ENCODE data around the gene MYO10. TPM values are rescaled to one million over a fixed set of nuclear protein-coding genes. Genes with fewer than 3 reads are reported as not detected.
"Not testable (repeated sequence)": the region's sequence is repeated elsewhere in the genome, so short reads cannot be mapped to it uniquely, and the experiment has no call there.

Gene MYO10
- total and polyA plus RNA-seq, 4 donors = 27.9 to 77.7 (median 41.8) TPM

GRCh38 chr5:16656561-16657191 is 279.4 kb downstream of the MYO10 start:
- WGBS (ENCODE audit: insufficient coverage) = 61% methylated on average over 2 of the region's 2 CpGs
- H3K4me3 ChIP-seq (ENCODE audit: low read depth, low read length) = no peak overlapping the region
- H3K9me3 ChIP-seq (ENCODE audit: control insufficient read depth, insufficient read depth, low read length) = no peaks in the 10 kb centered on the region
- H3K36me3 ChIP-seq (ENCODE audit: control insufficient read depth, insufficient read depth, low read length) = no peaks in the 10 kb centered on the region
- no peaks in the 10 kb centered on the region for H3K4me1 ChIP-seq (ENCODE audit: control insufficient read depth, insufficient read depth, low read length)
- H3K27ac ChIP-seq (ENCODE audit: low read depth, low read length) = no peak overlapping the region
- no peaks in the 10 kb centered on the region for H3K27me3 ChIP-seq (ENCODE audit: control insufficient read depth, insufficient read depth, low read length)
- DNase-seq (ENCODE audit: low read depth in 4 of 6, low spot score in 6 of 6) = no peak

DNA sequence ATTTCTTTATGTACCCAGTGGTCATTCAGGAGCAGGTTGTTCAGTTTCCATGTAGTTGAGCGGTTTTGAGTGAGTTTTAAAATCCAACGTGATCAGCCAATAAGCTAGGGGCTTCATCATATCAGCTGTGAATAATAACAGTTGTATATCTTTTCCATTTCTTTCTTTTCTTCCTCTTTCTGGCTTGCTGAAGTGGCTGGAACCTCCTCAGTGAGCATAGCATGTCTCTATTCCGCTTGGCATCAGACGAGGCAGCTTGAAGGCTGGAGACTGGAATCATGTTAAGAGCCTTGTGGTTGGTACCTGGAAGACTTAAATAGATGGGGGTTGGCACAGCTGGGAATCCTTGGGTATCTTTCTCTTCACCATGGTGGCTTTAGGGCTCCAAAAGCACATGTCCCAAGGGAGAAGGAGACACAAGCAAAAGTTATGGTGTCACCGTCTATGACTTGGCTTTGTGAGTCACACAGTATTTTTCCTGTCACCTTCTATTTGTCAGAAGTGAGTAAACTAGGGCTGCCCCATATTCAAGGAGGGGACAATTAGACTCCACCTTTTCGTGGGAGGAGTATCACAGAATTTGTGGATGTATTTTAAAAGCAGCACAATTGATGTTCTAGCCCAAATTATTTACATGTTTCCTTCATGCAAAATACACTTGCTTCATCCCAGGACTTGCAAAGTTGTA is 281.3 kb downstream of the MYO10 start:
- WGBS (ENCODE audit: insufficient coverage) = 79% methylated on average over 2 of the region's 6 CpGs
- no peak for DNase-seq (ENCODE audit: low read depth in 4 of 6, low spot score in 6 of 6)
- Histone ChIP-seq H3K27me3 (ENCODE audit: control insufficient read depth, insufficient read depth, low read length) (no peaks in the 10 kb centered on the region), H3K9me3 (ENCODE audit: control insufficient read depth, insufficient read depth, low read length) (no peaks in the 10 kb centered on the region), H3K36me3 (ENCODE audit: control insufficient read depth, insufficient read depth, low read length) (no peaks in the 10 kb centered on the region), H3K4me1 (ENCODE audit: control insufficient read depth, insufficient read depth, low read length) (no peaks in the 10 kb centered on the region), H3K27ac (ENCODE audit: low read depth, low read length) (no peak overlapping the region), H3K4me3 (ENCODE audit: low read depth, low read length) (no peak overlapping the region)

DNA sequence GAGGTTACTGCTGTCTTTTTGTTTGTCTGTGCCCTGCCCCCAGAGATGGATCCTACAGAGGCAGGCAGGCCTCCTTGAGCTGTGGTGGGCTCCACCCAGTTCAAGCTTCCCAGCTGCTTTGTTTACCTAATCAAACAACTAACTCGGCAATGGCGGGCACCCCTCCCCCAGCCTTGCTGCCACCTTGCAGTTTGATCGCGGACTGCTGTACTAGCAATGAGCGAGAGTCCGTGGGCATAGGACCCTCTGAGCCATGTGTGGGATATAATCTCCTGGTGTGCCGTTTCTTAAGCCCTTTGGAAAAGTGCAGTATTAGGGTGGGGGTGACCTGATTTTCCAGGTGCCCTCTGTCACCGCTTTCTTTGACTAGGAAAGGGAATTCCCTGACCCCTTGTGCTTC is 287.3 kb downstream of the MYO10 start:
- H3K4me3 ChIP-seq (ENCODE audit: low read depth, low read length); H3K27ac ChIP-seq (ENCODE audit: low read depth, low read length); H3K4me1 ChIP-seq (ENCODE audit: control insufficient read depth, insufficient read depth, low read length); H3K36me3 ChIP-seq (ENCODE audit: control insufficient read depth, insufficient read depth, low read length); H3K9me3 ChIP-seq (ENCODE audit: control insufficient read depth, insufficient read depth, low read length); DNase-seq (ENCODE audit: low read depth in 4 of 6, low spot score in 6 of 6); H3K27me3 ChIP-seq (ENCODE audit: control insufficient read depth, insufficient read depth, low read length): not testable (repeated sequence)
- 92% methylated on average over 6 of the region's 8 CpGs for WGBS (ENCODE audit: insufficient coverage)

GRCh38 chr5:16644301-16644889 is 291.7 kb downstream of the MYO10 start:
- no peaks in the 10 kb centered on the region for H3K9me3 ChIP-seq (ENCODE audit: control insufficient read depth, insufficient read depth, low read length)
- no peaks in the 10 kb centered on the region for H3K36me3 ChIP-seq (ENCODE audit: control insufficient read depth, insufficient read depth, low read length)
- no peak overlapping the region for H3K4me3 ChIP-seq (ENCODE audit: low read depth, low read length)
- 93% methylated on average over 8 of the region's 11 CpGs for WGBS (ENCODE audit: insufficient coverage)
- no peak overlapping the region for H3K27ac ChIP-seq (ENCODE audit: low read depth, low read length)
- no peak for DNase-seq (ENCODE audit: low read depth in 4 of 6, low spot score in 6 of 6)
- H3K27me3 ChIP-seq (ENCODE audit: control insufficient read depth, insufficient read depth, low read length) = no peaks in the 10 kb centered on the region
- no peaks in the 10 kb centered on the region for H3K4me1 ChIP-seq (ENCODE audit: control insufficient read depth, insufficient read depth, low read length)

DNA sequence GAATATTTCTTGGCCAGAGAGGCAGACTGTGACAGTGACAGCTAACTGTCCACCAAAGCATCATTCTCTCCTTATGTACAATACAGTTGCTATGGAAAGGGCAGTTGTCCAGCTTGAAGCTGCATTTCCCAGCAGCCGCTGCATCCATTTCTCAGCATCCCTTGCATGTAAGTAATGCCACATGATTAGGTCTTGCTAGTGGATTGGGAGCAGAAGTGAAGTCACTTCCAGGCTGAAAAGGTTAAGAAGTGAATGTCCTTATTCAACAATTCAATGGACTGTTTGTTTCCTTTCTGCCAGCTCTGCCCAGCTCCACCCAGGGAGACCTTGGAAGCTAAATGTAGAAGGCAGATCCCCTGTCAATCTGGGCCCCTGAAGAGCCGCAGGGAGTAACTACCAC is 293.2 kb downstream of the MYO10 start:
- H3K9me3 ChIP-seq (ENCODE audit: control insufficient read depth, insufficient read depth, low read length) = no peaks in the 10 kb centered on the region
- no peak overlapping the region for H3K4me3 ChIP-seq (ENCODE audit: low read depth, low read length)
- H3K4me1 ChIP-seq (ENCODE audit: control insufficient read depth, insufficient read depth, low read length) = no peaks in the 10 kb centered on the region
- DNase-seq (ENCODE audit: low read depth in 4 of 6, low spot score in 6 of 6) = peak in 1 of 6 donors; percentile 38
- whole genome bisulfite sequencing (ENCODE audit: insufficient coverage) = no CpG with 5 or more reads among the region's 2 CpGs
- no peaks in the 10 kb centered on the region for H3K36me3 ChIP-seq (ENCODE audit: control insufficient read depth, insufficient read depth, low read length)
- no peaks in the 10 kb centered on the region for H3K27me3 ChIP-seq (ENCODE audit: control insufficient read depth, insufficient read depth, low read length)
- no peak overlapping the region for H3K27ac ChIP-seq (ENCODE audit: low read depth, low read length)

- H3K4me3 ChIP-seq (ENCODE audit: low read depth, low read length) = no peak overlapping the region
- DNase-seq (ENCODE audit: low read depth in 4 of 6, low spot score in 6 of 6) = no peak
- H3K36me3 ChIP-seq (ENCODE audit: control insufficient read depth, insufficient read depth, low read length) = no peaks in the 10 kb centered on the region
- H3K9me3 ChIP-seq (ENCODE audit: control insufficient read depth, insufficient read depth, low read length) = no peaks in the 10 kb centered on the region
- 96% methylated on average over 4 of the region's 4 CpGs for WGBS (ENCODE audit: insufficient coverage)
- H3K4me1 ChIP-seq (ENCODE audit: control insufficient read depth, insufficient read depth, low read length) = no peaks in the 10 kb centered on the region
- no peaks in the 10 kb centered on the region for H3K27me3 ChIP-seq (ENCODE audit: control insufficient read depth, insufficient read depth, low read length)
- H3K27ac ChIP-seq (ENCODE audit: low read depth, low read length) = no peak overlapping the region
Observed at GRCh38 chr5:16639206-16639605, 296.9 kb downstream of the MYO10 start.

DNA sequence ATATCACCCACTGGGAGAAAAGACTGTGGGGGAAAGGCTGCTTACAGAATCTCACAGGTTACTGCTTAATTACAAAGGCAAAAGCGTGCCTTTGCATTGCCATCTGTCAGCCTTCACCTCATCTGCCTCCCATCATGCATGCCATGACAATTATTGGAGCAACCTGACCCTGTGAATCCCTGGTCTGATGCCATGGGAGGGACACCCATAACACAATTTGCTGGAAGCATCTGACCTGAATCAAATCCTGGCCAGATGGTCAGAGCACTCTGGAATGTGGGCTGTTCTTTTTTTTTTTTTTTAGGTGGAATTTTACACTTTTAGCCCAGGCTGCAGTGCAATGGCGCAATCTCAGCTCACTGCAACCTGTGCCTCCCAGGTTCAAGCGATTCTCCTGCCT is 307.7 kb downstream of the MYO10 start:
- 33% methylated on average over 1 of the region's 3 CpGs for WGBS (ENCODE audit: insufficient coverage)
- H3K4me1 ChIP-seq (ENCODE audit: control insufficient read depth, insufficient read depth, low read length) = no peaks in the 10 kb centered on the region
- no peak overlapping the region for H3K4me3 ChIP-seq (ENCODE audit: low read depth, low read length)
- H3K27ac ChIP-seq (ENCODE audit: low read depth, low read length) = no peak overlapping the region
- no peak for DNase-seq (ENCODE audit: low read depth in 4 of 6, low spot score in 6 of 6)
- no peaks in the 10 kb centered on the region for H3K27me3 ChIP-seq (ENCODE audit: control insufficient read depth, insufficient read depth, low read length)
- H3K9me3 ChIP-seq (ENCODE audit: control insufficient read depth, insufficient read depth, low read length) = no peaks in the 10 kb centered on the region
- H3K36me3 ChIP-seq (ENCODE audit: control insufficient read depth, insufficient read depth, low read length) = no peaks in the 10 kb centered on the region

DNA sequence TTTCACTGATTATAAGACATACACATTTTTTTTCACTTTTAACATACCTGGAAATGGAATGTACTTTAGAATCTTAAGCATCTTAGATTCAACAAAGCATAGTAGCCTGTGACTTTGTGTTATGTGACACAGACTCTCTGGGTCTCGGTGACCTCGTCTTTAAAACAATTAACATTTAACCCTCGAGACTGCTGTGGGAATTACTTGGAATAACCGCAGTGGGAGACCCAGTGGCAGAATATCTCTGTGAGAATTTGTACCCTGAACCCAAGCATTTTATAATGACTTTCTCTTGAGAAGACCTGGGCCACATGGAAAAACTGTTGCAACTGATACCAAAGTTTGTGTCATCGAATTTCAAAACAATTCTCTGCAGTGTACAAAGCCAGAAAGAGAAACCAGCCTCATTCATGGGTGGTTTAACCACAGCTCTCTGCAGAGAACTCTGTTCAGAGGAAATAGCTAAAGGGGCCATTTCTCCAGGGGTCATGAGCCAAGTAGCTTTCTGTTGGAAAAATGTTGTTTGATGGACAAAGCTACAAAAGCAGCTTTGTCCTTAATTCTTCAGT is 309.3 kb downstream of the MYO10 start:
- no peaks in the 10 kb centered on the region for H3K27me3 ChIP-seq (ENCODE audit: control insufficient read depth, insufficient read depth, low read length)
- DNase-seq (ENCODE audit: low read depth in 4 of 6, low spot score in 6 of 6) = no peak
- H3K4me3 ChIP-seq (ENCODE audit: low read depth, low read length) = no peak overlapping the region
- WGBS (ENCODE audit: insufficient coverage) = 75% methylated on average over 1 of the region's 5 CpGs
- no peaks in the 10 kb centered on the region for H3K4me1 ChIP-seq (ENCODE audit: control insufficient read depth, insufficient read depth, low read length)
- H3K36me3 ChIP-seq (ENCODE audit: control insufficient read depth, insufficient read depth, low read length) = no peaks in the 10 kb centered on the region
- H3K27ac ChIP-seq (ENCODE audit: low read depth, low read length) = no peak overlapping the region
- H3K9me3 ChIP-seq (ENCODE audit: control insufficient read depth, insufficient read depth, low read length) = no peaks in the 10 kb centered on the region

DNA sequence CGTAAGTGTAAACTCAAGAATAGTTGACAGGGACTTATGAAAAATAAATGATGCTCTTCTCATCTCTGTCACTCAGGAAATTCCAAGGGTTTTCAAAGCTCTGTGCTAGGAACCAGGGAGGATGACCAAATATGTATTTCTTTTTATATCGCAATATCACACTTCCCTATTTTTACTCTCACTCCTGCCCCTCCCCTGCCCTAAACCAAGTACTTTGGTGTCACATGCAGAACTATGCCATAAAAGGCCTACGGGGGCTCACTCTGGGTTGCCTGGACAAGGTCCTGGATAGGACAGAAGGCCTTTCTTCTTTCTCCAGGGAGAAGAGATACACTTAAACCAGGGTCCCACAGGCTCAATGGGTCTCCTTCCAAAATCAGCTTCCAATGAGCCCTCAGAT is 311.0 kb downstream of the MYO10 start:
- H3K4me3 ChIP-seq (ENCODE audit: low read depth, low read length) = no peak overlapping the region
- no peaks in the 10 kb centered on the region for H3K9me3 ChIP-seq (ENCODE audit: control insufficient read depth, insufficient read depth, low read length)
- H3K4me1 ChIP-seq (ENCODE audit: control insufficient read depth, insufficient read depth, low read length) = no peaks in the 10 kb centered on the region
- WGBS (ENCODE audit: insufficient coverage) = 43% methylated on average over 1 of the region's 3 CpGs
- H3K36me3 ChIP-seq (ENCODE audit: control insufficient read depth, insufficient read depth, low read length) = no peaks in the 10 kb centered on the region
- no peaks in the 10 kb centered on the region for H3K27me3 ChIP-seq (ENCODE audit: control insufficient read depth, insufficient read depth, low read length)
- H3K27ac ChIP-seq (ENCODE audit: low read depth, low read length) = no peak overlapping the region
- DNase-seq (ENCODE audit: low read depth in 4 of 6, low spot score in 6 of 6) = no peak

Data from spinal cord (tissue), 10 donors.